Muscle of back (tissue), 11 donors: Measurements from ENCODE around the gene LYSMD2. TPM values are rescaled to one million over a fixed set of nuclear protein-coding genes. Genes with fewer than 3 reads are reported as not detected.

Source experiments
- DNase-seq, 3 donors: peaks; one replicate each; pipeline versions ENCODE4 v3.0.0 to v3.0.0-alpha.2; 2013
- polyA plus RNA-seq, 10 donors: library from polyadenylated mRNA; unstranded; fragments of 120-200 nt; gene quantifications; one replicate each; pipeline ENCODE4 v1.2.1, GENCODE V29; 2013; ENCODE audit not compliant: insufficient read length in 10 of 10

LYSMD2 gene
- polyA plus RNA-seq, 10 donors, result 5.9 to 12.3 (median 8.5) TPM

DNA sequence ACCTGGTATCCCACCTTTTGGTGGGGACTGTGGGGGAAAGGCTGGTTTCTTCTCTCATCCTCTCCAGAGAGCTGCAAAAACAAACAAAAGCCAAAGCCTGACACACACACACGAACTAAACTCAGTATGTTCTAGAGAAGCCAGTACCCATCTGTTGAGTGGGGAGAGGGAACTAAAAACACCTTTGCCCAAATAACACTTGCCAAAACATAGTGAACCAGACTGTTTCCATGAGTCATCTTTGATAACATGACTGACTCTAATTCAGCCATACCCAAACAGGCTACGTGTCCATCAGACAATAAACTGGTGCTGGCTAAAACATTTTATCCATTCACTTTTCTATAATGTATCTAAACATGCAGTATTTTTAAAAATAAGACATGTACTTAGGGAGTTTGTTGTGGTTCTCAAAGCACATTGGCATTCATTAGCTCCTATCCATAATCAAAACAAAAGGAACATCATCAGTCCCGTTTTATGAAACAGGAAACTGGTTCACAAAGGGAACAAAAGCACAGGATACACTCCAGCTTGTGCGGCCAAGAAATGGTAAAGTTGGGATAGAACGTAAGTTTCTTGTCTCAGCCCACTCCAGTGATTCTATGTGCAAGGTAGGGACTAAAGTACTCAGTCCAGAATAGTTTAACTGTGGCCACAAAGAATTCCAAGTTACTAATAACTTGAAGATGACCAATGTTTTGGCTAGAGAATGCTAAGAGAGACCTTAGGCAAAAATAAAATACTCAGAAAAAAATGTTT is 16.1 kb downstream of the LYSMD2 start:
- no peak for DNase-seq

DNA sequence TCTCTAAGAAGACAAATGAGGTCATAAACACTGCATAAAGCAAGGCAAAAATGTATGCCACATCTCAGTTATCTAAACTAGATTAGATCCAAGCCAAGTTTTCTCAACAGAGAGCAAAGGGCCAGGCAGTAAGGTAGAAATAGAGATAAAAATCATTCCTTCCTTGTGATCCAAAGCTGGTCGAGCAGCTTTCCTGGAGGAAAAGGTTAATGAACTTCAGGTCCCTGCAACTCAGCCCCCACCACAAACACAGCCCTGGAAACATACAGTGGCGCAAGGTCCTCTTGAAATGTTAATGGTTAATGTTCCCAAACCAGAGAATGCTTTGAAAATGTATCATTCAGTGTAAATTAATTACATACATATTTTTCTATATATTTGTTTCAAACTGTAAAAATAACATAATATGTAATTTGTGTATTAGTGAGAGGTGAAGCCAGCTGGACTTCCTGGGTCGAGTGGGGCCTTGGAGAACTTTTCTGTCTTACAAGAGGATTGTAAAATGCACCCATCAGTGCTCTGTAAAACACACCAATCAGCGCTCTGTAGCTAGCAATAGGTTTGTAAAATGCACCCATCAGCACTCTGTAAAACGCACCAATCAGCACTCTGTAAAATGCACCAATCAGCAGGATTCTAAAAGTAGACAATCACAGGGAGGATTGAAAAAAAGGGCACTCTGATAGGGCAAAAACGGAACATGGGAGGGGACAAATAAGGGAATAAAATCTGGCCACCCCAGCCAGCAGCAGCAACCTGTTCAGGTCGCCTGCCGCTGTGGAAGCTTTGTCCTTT is 17.1 kb downstream of the LYSMD2 start:
- DNase-seq, result no peak

DNA sequence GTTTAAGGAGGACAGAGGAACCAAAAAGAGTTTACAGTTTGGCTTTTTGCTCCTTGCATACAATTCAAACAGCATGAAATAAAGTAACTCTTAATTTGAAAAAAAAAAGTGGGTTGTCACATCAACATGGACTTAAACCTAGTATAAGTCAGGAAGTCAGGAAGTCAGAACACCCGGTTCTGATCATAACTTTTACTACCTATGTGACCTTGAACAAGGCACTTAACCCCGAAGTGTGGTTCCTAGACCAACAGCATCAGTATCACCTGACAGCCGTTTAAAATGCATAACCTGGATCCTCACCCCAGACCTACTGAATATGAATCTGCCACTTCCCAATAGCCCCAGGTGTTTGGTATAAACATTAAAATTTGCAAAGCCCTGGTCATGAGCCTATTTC is 18.7 kb downstream of the LYSMD2 start:
- no peak for DNase-seq

DNA sequence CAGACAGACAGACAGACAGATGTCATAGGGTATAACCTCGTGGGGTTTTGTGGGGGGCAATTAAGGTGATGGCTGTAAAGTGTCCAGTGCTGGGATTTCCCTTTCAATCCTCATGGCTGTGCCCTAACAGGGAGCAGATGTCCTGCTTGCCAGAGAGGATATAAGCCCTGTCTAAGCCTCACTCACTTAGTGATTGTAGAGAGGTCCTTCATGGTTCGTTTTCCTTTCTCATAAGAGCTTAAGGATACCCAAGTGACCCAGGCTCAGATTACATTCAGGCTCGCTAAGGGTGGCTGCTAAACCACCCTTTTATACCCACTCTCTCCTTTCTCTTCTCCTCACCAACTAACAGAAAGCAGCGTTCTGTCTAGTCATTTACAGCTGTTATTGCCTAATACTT is 19.2 kb downstream of the LYSMD2 start:
- no peak for DNase-seq

DNA sequence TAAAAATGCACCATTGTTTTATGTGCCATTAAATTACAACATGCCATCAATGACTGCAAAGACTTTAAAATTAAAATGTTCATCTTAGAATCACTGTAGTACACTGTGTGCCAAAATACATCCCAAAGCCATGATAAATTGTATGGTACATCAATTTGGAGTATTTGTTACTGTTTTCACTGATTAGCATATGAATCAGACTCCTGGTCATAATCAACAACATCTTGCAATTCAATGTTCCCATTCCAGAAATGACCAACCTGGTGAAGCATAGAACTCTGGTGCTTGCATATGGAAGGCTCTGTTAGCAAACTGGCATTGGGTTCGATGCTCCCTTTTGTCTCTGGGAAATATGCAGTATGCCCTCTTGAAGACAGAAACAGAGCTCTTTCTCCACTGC is 22.5 kb downstream of the LYSMD2 start:
- DNase-seq, result no peak

DNA sequence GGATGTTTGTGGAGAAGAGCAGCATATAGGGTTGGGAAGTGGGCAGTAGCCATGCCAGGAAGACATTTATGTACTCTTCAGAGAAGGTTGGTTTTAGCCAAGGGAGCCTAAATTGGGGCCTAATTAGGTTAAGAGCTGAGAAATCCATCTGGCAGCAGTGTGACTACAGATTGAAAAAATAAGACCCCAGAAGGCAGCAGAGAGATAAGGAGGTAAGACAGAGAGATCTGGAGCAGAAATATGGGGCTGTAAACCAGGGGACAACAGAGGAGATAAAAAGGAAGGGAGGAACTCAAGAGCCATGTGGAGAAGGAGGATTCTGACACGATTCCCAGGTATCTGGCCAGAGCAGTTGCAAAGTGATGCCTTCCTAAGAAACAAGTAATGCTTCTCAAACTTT is 23.3 kb downstream of the LYSMD2 start:
- no peak for DNase-seq

DNA sequence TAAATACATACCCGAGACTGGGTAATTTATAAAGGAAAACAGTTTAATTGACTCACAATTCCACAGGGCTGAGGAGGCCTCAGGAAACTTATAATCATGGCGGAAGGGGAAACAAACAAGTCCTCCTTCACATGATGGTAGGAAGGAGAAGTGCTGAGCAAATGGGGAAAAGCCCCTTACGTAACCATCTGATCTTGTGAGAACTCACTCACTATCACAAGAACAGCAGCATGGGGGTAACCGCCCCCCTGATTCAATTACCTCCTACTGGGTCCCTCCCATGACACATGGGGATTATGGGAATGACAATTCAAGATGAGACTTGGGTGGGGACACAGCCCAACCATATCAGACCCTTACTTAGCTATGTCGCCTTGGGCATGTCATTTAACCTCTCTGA is 28.4 kb downstream of the LYSMD2 start:
- DNase-seq, result no peak

DNA sequence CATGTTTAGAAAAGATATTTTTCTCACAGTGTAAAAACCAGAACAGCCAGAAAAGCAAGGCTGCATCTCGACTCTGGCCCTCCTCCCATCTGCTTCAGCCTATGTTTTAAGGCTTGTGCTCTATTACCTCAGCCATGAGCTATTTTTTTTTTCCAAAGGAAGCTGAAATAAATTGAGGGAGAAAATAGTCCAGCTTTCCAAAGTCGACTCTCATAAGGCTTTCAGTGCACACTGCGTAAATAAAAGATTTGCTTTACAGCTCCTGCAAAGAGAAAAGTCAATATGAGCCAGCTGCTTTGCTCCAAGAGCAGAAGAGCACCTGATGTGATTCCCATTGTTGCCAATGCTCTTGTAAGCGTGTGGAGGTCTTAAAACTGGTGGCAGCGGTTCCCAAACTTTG is 29.4 kb downstream of the LYSMD2 start:
- DNase-seq, result peak; percentile 85 to 94 (median 87)

DNA sequence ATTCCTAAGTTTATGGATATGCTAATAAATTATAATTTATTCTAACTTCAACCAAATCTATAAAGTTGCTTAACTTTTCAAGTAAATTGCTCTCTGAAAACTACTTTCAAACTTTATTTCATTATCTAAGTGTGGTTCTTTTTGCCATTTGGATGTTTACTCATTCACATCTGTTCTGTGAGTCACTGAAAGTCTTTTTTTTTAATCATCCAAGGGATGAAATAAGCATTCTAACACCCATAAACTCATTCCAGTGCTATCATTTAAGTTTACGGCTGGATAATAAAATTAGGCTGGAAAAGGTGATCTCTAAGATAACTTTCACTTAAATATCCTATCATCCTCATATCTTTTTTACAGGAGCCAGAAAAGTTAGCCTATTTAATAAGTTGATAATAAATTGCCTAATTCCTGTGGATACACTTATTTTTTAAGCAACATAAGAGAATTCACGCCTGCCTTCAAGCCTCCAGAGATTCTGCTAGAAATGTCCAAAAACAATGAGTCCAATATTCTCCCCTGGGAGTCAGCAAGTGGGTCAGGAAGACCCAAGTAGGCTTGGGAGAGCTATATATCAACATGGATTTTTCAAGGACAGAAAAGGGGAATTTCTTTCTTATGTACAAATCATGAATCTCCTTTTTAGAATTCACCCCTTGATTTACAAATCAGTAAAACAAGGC is 30.4 kb downstream of the LYSMD2 start:
- DNase-seq, result peak in 1 of 3 donors; percentile 8

DNA sequence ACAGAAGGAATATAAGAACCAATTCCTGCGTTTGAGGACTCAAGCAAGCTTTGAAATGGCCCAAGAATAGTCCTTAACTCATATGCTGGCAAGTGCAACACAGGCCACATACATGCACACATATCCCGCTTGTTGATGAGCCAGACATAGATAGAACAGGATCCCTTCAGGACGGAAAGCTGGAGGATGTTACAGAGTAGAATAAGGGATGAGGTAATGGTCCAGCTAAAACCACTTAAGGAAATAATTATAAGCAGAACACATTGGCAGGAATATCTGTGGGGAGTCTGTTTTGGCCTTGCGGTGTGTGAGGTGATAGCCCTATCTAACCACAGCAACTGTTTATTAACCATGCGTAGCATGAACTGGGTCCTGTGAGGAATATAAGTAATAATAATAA is 31.2 kb downstream of the LYSMD2 start:
- peak; percentile 81 to 93 (median 85) for DNase-seq

DNA sequence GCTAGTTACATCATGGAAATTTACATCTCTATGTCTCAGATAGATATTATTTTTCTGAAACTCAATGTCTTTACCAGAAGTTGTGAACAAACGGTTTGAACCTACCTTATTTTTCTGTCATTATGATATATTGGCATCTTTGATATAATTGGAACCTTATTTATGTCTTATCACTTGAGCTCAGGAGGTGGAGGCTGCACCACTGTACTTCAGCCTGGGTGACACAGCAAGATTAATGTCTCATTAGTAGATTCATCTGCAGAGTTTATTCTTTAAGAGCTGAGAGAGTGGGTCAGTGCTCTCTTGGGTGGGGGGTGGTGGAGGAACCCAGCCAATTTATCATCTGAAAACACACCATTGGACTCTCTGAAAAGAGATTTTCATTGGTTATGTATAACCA is 34.7 kb downstream of the LYSMD2 start:
- DNase-seq, result no peak

DNA sequence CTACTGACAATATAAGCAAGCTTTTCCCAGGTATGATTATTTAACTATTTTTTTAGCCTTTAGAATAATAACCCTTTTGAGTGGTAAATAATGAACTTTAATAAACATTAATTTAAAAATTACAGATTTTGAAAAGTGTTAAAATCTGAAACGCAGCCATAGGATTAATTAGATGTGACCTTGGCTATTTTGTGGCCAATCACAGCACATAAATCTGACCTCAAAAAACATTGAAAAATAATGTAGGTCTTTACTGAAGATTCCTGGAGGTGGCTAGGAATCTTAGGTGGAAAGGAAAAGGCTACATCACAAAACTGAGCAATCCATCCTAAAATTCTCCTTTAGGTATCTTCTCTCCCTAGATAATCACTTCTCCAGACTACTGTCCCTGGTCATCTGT is 38.1 kb downstream of the LYSMD2 start:
- DNase-seq, result no peak

DNA sequence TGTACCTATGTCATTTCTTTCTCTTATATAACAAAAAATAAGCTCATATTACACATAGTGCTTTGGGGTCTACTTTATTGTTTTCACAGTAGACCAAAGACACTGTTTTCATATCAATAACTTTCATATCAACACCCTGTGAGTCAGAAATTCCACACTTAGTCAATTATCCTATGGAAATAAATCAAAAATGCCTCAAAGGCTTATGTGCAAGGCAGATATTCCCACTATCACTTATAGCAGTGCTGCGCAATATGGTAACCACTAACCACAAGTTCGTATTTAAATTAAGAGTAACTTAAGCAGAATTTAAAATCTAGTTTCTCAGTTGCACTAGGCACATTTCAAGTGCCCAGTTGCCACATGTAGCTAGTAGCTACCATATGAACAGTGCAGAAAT is 40.3 kb downstream of the LYSMD2 start:
- DNase-seq, result no peak

DNA sequence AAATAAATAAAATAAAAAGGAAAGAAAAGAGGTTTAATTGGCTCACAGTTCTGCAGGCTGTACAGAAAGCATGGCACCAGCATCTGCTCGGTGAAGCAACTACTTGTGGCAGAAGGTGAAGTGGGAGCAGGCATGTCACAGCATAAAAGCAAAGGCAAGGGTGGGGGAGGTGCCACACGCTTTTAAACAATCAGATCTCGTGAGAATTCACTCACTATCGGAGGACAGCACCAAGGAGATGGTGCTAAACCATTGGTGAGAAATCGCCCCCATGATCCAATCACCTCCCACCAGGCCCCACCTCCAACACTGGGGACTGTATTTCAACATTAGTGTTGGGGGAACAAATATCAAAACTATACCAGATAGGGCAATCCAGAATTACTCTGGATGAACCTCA is 40.9 kb downstream of the LYSMD2 start:
- DNase-seq, result no peak

DNA sequence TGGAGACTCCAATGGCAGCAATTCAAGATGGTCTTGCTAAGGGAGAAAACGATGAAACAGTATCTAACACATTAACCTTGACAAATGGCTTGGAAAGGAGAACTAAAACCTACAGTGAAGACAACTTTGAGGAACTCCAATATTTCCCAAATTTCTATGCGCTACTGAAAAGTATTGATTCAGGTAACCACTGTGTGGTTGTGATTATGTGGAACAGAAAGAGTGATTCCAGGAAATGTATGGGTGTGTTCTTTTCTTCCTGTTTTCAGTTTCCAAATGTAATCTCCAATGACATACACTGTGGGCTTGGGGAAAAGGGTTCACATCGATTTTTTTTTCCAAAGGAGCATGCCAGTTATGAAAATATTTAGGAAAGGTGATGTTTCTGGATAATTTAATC is 45.3 kb downstream of the LYSMD2 start:
- no peak for DNase-seq

DNA sequence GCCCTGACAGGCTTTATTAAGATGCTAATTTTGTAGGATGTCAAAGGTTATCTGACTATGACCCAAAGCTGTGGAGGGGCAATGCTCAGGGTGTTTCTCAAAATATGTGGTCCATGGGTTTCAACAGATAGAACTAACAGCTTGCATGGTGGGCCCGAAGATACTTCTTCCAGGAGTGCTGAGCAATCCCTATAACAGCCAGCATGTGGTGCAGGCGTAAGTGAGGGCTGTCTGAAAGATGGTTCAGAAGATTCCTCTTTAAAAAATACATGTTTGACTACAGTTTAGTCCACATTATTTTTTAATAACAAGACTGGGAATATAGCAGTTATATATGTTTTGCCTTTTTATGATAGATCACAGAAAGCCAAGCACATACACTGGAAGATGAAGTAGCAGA is 48.6 kb downstream of the LYSMD2 start:
- DNase-seq, result peak in 1 of 3 donors; percentile 8

DNA sequence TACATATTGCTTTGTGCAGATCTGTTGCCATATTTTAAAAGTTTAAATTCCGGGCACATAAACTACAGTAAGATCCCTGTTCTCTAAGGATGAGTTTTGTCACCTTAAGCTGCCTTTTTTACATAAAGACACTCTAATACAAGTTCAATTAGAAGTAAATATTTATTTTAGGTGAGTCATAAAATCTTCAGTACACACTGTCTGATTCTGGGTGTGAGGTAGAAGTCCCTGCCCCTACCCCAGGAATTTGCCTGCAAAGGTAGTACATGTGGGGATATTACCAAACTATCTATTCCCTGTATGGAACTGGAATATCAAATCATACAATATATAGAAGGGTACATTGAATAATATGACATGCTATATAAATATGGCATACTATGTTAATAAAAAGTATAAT is 49.9 kb downstream of the LYSMD2 start:
- no peak for DNase-seq

DNA sequence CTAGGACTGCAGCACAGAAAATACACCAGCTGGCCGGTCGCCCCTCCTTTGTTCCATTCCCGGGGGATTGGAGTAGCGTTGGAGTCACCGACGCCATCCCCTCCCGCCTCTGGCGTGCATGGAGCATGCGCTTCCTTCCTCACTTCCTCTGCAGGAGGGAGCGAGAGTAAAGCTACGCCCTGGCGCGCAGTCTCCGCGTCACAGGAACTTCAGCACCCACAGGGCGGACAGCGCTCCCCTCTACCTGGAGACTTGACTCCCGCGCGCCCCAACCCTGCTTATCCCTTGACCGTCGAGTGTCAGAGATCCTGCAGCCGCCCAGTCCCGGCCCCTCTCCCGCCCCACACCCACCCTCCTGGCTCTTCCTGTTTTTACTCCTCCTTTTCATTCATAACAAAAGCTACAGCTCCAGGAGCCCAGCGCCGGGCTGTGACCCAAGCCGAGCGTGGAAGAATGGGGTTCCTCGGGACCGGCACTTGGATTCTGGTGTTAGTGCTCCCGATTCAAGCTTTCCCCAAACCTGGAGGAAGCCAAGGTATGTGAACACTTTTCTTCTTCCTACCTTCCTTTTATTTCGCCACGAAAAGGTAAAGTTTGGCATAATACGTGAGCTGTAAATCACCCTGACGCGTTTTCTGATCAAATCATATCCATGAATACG is 56.0 kb downstream of the LYSMD2 start, which contains the start of gene SCG3:
SCG3 (plus strand) TSS at position 201 of the 661 bp plus-strand sequence; CDS start at position 454, 253 bp downstream.
- DNase-seq, result peak; percentile 62 to 87 (median 76)

DNA sequence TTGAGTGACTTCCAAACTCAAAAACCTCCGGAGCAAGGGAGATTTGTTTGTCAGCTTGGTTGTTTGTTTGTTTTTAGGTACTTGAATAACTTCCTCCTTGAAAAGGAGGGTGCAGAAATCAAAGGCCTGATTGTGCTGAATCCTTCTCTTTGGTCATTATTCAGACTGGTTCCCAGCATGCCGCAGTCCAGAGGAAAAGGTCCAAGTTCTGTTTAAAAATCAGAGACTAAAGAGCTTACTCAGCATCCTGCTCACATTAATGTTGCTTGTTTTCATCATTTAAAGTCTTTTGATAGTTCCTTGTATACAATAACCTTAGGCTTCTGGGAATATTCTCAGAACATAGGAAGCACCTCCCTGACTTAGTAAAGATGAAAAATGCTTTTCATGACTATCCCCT is 57.1 kb downstream of the LYSMD2 start:
- no peak for DNase-seq

DNA sequence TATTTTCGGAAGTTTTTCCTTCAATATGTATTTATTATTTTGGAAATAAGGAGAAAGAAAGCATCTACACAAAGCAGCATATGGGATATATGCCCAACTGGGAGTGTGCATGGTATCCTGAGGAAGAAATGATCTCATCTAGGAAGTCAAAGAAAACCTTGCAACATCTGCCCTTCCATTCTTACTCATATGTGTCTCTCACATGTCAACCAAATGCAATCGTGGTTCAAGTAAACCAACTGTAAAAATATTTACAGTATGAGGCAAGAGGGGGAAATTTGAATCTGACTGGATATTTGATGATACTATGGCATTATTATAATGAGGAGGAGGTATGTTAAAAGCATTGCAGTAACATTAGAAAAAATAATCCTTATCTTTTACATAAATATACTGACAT is 59.4 kb downstream of the LYSMD2 start:
- DNase-seq, result no peak

DNA sequence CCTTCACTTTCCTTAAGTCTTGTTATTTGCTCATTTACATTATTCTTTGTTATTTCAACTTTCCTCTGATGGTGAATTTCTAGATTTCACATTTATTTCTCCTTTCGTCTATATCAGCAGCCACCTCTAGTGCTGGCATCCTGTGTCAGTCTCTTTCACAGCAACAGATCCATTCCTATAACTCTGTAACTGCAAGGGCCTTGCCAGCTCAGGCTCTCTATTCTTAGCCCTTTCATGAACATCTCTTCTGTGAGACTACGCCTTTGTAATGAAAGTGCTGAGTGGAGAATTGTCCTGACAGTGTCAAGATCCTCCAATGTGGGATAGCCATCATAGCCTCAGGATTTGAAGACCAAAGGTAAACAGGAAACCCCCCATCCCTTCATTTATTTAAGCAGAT is 60.0 kb downstream of the LYSMD2 start:
- DNase-seq, result no peak

DNA sequence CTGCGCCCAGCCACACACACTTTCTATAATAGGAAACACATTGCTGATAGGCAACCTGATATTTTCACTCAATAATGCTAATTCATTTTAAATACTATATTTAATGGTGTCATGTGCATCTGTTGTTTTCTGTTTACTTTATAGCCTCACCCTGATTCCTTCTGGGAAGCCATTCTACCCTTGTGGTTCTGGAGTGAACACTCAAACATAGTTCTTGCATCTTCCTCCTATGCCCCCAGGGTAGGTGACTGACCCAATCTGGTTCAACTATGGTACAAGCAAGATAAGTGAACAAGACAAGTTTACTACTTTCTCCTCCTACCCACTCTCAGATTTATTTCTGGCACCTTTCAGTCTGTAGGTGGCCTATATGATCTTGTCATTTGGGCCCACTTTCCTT is 60.4 kb downstream of the LYSMD2 start:
- no peak for DNase-seq
